ENCODE results near the gene NXF2.
"Not testable (repeated sequence)": the region's sequence is repeated elsewhere in the genome, so short reads cannot be mapped to it uniquely, and the experiment has no call there.

Gene NXF2, protein sequence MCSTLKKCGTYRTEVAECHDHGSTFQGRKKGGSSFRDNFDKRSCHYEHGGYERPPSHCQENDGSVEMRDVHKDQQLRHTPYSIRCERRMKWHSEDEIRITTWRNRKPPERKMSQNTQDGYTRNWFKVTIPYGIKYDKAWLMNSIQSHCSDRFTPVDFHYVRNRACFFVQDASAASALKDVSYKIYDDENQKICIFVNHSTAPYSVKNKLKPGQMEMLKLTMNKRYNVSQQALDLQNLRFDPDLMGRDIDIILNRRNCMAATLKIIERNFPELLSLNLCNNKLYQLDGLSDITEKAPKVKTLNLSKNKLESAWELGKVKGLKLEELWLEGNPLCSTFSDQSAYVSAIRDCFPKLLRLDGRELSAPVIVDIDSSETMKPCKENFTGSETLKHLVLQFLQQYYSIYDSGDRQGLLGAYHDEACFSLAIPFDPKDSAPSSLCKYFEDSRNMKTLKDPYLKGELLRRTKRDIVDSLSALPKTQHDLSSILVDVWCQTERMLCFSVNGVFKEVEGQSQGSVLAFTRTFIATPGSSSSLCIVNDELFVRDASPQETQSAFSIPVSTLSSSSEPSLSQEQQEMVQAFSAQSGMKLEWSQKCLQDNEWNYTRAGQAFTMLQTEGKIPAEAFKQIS

DNA sequence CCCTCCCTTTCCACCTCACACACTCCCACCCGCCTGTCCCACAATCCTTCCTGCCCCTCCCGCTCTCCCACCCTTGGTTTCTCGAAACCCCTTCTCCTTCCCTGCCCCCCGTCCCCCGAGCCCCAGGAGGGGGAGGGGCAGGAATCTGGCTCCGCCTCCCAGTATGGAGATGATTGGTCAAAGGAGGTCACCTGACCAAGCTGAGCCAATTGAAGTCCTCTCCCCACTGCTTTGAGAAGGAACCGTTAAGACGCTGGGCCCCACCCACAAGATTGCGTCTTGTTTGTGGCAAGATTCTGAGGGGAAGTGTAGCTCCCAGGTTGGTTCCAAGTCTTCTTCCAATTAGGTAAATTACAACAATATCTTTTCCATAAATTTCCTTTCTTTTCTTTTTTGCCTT, at the start of gene NXF2:
TSS of gene NXF2 (plus strand) at position 275 of the 400 bp plus-strand sequence. CDS start 59,912 bp downstream, outside the sequence.
- DNase-seq, result not testable (repeated sequence)

DNA sequence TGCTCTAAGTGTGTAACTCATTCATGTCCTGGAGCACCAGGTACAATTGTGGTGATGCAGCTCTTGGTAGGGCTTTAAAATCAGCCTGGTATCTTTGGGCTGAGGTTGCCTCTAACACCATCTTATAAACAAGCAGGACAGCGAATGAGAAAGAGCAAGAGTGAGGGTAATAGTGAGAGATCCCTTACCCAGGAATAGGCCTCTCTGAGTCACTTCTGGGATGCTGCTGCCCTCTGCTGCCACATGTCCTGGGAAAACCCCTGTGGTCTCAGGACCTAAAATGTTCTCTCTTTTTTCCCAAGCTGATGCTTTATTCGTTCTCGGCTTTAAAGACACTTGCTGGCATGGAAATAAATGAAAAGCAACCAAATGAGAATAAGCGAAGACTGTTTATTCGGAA, 39.0 kb upstream of the NXF2 start:
- not testable (repeated sequence) for DNase-seq

DNA sequence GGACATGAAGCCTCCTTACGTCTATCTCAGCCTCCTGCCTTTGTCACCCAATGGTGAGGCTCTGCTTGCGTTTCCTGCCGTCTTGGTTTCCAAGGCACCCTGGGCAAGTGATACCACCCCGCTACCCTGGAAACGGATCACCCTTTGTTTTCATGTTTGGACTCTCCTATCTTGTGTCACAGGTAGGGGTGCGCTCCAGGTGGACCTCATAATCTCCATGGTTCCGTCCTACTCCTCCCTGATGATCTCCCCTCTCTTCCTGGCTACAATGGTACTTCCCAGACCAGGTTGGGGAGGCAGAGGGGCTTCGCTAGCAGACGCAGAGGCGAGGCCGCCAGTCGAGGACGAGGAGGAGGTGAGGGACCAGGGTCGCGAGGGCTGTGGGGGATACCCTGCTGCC, 32.0 kb upstream of the NXF2 start, which contains the start of gene TCP11X1:
TSS of gene TCP11X1 (plus strand) at position 316 of the 400 bp plus-strand sequence.
- not testable (repeated sequence) for DNase-seq

DNA sequence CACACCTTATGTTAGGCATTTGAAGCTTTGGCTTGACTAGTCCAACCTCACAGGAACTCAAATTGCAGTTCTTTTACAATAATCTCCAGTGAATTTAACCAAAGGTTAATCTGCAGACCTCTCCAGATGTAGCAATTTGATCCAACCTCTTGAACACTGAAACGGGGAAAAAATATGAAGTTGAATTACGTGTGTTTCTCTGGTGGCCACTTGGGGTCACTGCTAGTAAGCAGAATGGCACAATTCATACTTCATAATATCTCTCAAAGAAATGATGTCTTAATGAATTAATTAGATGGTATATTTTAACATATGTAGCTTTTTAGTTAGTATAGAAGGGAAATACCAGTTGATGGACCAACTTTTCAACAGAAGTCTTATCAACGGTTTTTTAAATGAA, 30.5 kb upstream of the NXF2 start:
- DNase-seq, result not testable (repeated sequence)

DNA sequence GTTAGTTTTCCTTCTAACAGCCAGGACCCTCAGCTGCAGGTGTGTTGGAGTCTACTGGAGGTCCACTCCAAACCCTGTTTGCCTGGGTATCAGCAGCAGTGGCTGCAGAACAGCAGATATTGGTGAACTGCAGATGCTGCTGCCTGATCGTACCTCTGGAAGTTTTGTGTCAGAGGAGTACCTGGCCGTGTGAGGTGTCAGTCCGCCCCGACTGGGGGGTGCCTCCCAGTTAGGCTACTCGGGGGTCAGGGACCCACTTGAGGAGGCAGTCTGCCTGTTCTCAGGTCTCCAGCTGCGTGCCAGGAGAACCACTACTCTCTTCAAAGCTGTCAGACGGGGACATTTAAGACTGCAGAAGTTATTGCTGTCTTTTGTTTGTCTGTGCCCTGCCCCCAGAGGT, 11.3 kb upstream of the NXF2 start:
- not testable (repeated sequence) for DNase-seq

DNA sequence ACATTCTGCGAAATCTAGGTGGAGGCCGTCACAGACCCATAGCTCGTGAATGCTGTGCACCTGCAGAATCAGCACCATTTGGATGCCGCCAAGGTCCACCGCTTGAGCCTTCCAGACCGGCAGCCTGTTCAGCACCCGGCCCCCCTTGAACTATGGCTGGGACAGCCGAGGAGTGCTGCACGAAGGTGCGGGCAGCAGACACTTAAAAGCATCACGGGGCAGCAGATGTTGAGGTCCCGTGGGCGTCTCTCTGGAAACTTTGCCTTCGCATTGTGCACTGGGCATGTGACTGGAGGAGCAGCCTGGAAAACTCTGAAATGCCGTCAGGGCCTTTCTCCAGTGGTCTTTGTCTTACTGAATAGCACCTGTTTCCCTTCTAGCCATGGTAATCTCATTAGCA, 6.7 kb upstream of the NXF2 start:
- DNase-seq, result not testable (repeated sequence)

DNA sequence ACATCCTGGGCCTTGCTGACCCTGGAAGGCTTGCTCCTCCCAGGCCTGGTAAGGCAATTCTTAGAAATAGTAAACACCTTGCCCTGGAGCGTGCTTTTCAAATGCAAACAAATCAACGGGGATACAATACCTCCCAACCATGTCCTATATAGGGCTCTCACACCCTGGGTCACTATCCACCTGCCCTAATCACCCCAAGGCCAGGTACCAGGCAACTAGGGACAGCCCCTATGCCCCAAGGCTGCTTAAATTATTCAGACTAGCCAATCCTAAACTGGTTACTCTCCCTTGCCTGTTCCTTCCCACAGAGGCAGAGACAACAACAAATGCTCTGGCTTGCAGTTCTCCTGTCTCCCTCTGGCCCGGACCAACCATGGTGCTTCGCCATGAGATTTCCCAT, 25.3 kb downstream of the NXF2 start:
- DNase-seq, result not testable (repeated sequence)

DNA sequence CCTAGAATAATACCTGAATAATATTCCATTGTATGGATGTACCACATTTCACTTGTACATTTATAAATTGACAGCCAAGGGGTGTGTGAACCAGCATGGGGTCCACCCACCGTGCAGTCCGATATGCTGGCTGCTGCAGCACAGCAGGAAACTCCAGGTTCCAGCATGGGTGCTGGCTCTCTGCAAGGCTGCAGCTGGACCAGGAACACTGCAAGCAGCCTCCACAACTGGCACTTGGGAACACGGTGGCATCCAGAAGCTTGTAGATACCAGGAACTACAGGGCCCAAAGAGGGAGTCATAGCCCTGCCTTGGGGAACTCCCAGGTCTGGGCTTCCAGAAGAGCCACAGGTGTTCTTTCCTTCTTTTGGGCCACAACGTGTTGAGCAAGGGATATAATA, 91.2 kb downstream of the NXF2 start:
- DNase-seq, result no peak

DNA sequence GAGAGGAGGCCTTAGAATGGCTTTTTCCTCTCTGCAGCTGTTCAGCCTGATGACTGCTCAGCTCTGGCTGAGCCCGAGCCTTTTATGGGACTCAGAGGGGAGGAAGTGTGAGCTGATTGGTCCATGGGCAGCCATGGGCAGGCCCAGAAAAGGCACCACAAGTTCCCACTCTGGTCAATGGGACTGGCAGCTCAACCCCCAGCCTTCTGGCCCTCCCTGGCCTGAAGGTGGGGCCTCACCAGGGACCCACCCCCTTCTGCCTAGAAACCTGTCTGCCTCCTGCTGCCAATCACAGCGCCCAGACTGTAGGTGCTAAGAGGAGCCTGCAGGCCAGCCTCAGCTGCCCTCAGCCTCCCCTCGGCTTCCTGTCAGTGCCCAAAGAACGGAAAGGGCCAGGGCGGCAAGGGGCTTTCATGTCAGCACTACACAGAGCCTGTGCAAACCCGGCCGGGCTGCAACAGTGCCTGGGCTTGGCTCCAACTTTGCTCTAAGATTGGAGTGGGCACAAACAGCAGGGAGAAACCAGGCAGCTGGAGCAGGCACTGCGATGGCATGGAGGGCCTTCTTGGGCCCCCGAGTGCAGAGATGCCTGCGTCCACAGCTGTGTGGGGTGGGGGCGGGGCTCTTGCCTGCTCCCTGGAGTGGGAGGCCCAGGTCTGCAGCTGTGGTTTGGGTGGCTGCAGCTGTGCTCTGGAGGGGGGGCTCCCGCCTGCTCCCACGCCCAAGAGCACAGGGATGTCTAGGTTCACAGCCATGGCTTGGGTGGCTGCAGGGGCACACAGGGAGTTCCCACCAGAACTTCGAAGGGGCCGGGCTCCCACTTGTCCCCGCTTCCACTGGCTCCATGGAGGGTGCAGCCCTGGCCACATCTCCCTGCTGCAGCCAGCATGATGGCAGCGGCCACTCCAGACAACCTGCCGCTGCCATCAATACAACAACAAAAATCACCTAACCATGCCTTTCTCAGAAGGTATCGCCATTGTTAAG, 92.6 kb downstream of the NXF2 start:
- DNase-seq, result peak; percentile 19

DNA sequence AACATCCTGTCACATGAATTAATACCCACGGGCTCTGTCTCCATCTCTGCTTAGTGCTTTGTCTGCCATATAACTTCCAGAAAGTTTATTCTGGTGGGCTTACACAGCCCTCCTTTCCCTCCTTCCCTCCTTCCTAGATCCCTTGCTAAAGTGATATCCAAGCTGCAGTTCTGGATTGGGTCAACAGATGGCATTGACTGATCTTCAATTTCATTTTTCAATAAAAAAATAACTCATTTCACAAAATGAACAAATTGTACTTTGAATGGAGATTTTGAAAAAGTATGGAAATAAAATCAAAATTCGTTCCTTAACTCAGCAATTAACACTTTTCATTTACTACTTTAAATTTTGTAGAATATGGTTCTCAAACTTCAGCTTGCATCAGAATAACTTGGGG, 94.9 kb downstream of the NXF2 start:
- DNase-seq, result no peak

DNA sequence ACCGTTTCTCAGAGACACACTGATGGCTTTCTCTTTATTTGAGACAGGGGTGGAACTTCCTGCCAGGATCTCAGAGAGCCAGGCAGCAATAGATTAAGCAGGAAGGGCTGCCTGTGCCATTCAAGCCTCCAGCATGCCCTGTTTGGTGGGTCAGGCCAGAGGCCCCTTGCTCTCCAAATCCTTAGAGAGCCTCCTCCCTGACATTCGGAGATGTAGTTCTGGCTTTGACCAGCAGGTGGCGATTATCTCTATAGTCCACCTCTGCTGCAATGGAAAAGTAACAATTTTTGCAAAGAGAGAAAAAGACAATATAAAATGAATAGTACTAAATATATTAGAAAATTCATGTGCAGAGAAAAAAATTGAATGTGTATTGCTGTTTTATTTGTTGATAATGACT, 98.9 kb downstream of the NXF2 start:
- DNase-seq, result peak; percentile 47
